GM10248 (cell line): ENCODE results near the gene OPN4.
"Not testable (repeated sequence)": the region's sequence is repeated elsewhere in the genome, so short reads cannot be mapped to it uniquely, and the experiment has no call there.

Experiments used
- CTCF ChIA-PET: fragments of 300-600 bp; sonication (Branson Sonifier 250); formaldehyde crosslinking; extraction: SDS; loops from one replicate; lab custom pipeline; 2021; ENCODE audit warnings: antibody characterized with exemption; lab: Yijun Ruan, JAX
- POLR2A ChIA-PET: fragments of 350-650 bp; sonication (Branson Sonifier 250); formaldehyde crosslinking; extraction: SDS; loops from one replicate; lab custom pipeline; 2020; ENCODE audit warnings: antibody characterized with exemption; lab: Yijun Ruan, JAX
- DNase-seq: peaks from one replicate; pipeline ENCODE4 v3.0.0; 2012; ENCODE audit errors: extremely low spot score
- CTCF ChIP-seq: IDR thresholded peaks from 2 replicates; pipeline ENCODE4 v1.5.1; 2012; ENCODE audit warnings: mild to moderate bottlenecking, low read depth; ENCODE audit errors: extremely low read depth, missing control alignments, control extremely low read depth

OPN4 gene

GRCh38 chr10:86614853-86615252 lies 39.5 kb upstream of the OPN4 start:
- DNase-seq, result no peak
- ChIA-PET CTCF (no interaction called here), POLR2A (no interaction called here)
- TF ChIP-seq CTCF, result no peak

GRCh38 chr10:86617278-86617677 lies 37.1 kb upstream of the OPN4 start:
- CTCF ChIA-PET, DNase-seq, POLR2A ChIA-PET: not testable (repeated sequence)

- ChIA-PET POLR2A (no interaction called here), CTCF (interaction anchor here (3.0 kb wide), 1 partner anchor 14 kb away, joined by 10 read pairs; no protein-coding TSS in a partner anchor)
- DNase-seq, result no peak
- TF ChIP-seq CTCF, result no peak
Observed at GRCh38 chr10:86628311-86628710, 26.0 kb upstream of the OPN4 start.

GRCh38 chr10:86630079-86630478 lies 24.3 kb upstream of the OPN4 start:
- ChIA-PET POLR2A (no interaction called here), CTCF (interaction anchor here (1.1 to 3.0 kb wide), 2 partner anchors 12 to 14 kb away, joined by 4 to 10 read pairs; no protein-coding TSS in a partner anchor)
- no peak for TF ChIP-seq CTCF
- no peak for DNase-seq

GRCh38 chr10:86632009-86632800 lies 22.1 kb upstream of the OPN4 start:
- peak; percentile 13 for DNase-seq
- ChIA-PET POLR2A (no interaction called here), CTCF (interaction anchor here (1.2 kb wide), 1 partner anchor 25 kb away, joined by 3 read pairs; no protein-coding TSS in a partner anchor)
- no peak for TF ChIP-seq CTCF

- no peak for DNase-seq
- no peak for TF ChIP-seq CTCF
- POLR2A ChIA-PET, result no interaction called here
- CTCF ChIA-PET, result interaction anchor here (1.2 kb wide), 1 partner anchor 24 kb away, joined by 3 read pairs; no protein-coding TSS in a partner anchor
Observed at GRCh38 chr10:86632951-86633350, 21.4 kb upstream of the OPN4 start.

GRCh38 chr10:86635402-86635801 lies 18.9 kb upstream of the OPN4 start:
- DNase-seq, result no peak
- ChIA-PET CTCF (no interaction called here), POLR2A (no interaction called here)
- TF ChIP-seq CTCF, result no peak
